ENCODE measurements around the gene RARA. TPM values are rescaled to one million over a fixed set of nuclear protein-coding genes. Genes with fewer than 3 reads are reported as not detected.

RARA gene
- total RNA-seq, 1 experiment from 2014 or later = 12.2 TPM

- Mint-ChIP-seq H3K27ac (ENCODE audit: low read depth, unreplicated experiment) (no peak overlapping the region), H3K4me3 (ENCODE audit: unreplicated experiment) (no peak overlapping the region), H3K4me1 (ENCODE audit: insufficient read depth, unreplicated experiment) (peaks cover 61% of the 10 kb centered on the region), H3K36me3 (ENCODE audit: insufficient read depth, unreplicated experiment) (peaks cover 15% of the 10 kb centered on the region), H3K9me3 (ENCODE audit: unreplicated experiment) (no peaks in the 10 kb centered on the region), H3K27me3 (ENCODE audit: insufficient read depth, unreplicated experiment) (no peaks in the 10 kb centered on the region)
- intact Hi-C loops (cut with micrococcal nuclease) = no loop called here
- POLR2A ChIA-PET = interaction anchor here (1.2 to 1.4 kb wide), 2 partner anchors 8 to 23 kb away, joined by 3 to 4 read pairs; no protein-coding TSS in a partner anchor
- no peak for TF ChIP-seq CTCF (IDR thresholded peaks at IDR 0.05; ENCODE audit: unreplicated experiment)
- no peak for DNase-seq (ENCODE audit: unreplicated experiment)
- no TSS peak for BruUV-seq (replicated peaks)
- CTCF ChIA-PET = interaction anchor here (0.6 to 1.6 kb wide), 2 partner anchors 8 to 32 kb away, joined by 3 read pairs; no protein-coding TSS in a partner anchor
Measured at GRCh38 chr17:40326832-40327199, 17.8 kb downstream of the RARA start.

- no peak for TF ChIP-seq CTCF (IDR thresholded peaks at IDR 0.05; ENCODE audit: unreplicated experiment)
Measured at GRCh38 chr17:40327244-40327729, 18.3 kb downstream of the RARA start.

GRCh38 chr17:40327735-40328385 is 18.9 kb downstream of the RARA start:
- intact Hi-C loops (cut with micrococcal nuclease) = no loop called here
- DNase-seq (ENCODE audit: unreplicated experiment) = no peak
- Mint-ChIP-seq H3K27me3 (ENCODE audit: insufficient read depth, unreplicated experiment) (no peaks in the 10 kb centered on the region), H3K27ac (ENCODE audit: low read depth, unreplicated experiment) (peak overlapping the region; percentile 64), H3K9me3 (ENCODE audit: unreplicated experiment) (no peaks in the 10 kb centered on the region), H3K36me3 (ENCODE audit: insufficient read depth, unreplicated experiment) (peaks cover 15% of the 10 kb centered on the region), H3K4me1 (ENCODE audit: insufficient read depth, unreplicated experiment) (peaks cover 56% of the 10 kb centered on the region), H3K4me3 (ENCODE audit: unreplicated experiment) (no peak overlapping the region)
- no TSS peak for BruUV-seq (replicated peaks)
- TF ChIP-seq CTCF (IDR thresholded peaks at IDR 0.05; ENCODE audit: unreplicated experiment) = no peak
- POLR2A ChIA-PET = interaction anchor here (1.1 to 1.4 kb wide), 4 partner anchors 9 to 22 kb away, joined by 3 to 7 read pairs (median 4); no protein-coding TSS in a partner anchor
- CTCF ChIA-PET = interaction anchor here (0.8 to 1.6 kb wide), 3 partner anchors 9 to 27 kb away, joined by 3 to 4 read pairs (median 3); no protein-coding TSS in a partner anchor

More at GRCh38 chr17:40327244-40327729, 18.3 kb downstream of the RARA start:
- Mint-ChIP-seq H3K4me3 (ENCODE audit: unreplicated experiment) (no peak overlapping the region), H3K27ac (ENCODE audit: low read depth, unreplicated experiment) (peak overlapping the region; percentile 64), H3K9me3 (ENCODE audit: unreplicated experiment) (no peaks in the 10 kb centered on the region), H3K27me3 (ENCODE audit: insufficient read depth, unreplicated experiment) (no peaks in the 10 kb centered on the region), H3K36me3 (ENCODE audit: insufficient read depth, unreplicated experiment) (peaks cover 15% of the 10 kb centered on the region), H3K4me1 (ENCODE audit: insufficient read depth, unreplicated experiment) (peaks cover 56% of the 10 kb centered on the region)
- no peak for DNase-seq (ENCODE audit: unreplicated experiment)
- BruUV-seq (replicated peaks) = no TSS peak
- CTCF ChIA-PET = interaction anchor here (0.6 to 1.6 kb wide), 3 partner anchors 8 to 31 kb away, joined by 3 to 4 read pairs (median 3); no protein-coding TSS in a partner anchor
- intact Hi-C loops (cut with micrococcal nuclease) = no loop called here
- POLR2A ChIA-PET = interaction anchor here (1.1 to 1.4 kb wide), 4 partner anchors 9 to 23 kb away, joined by 3 to 7 read pairs (median 4); no protein-coding TSS in a partner anchor

GRCh38 chr17:40328386-40328766 is 19.4 kb downstream of the RARA start:
- TF ChIP-seq CTCF (IDR thresholded peaks at IDR 0.05; ENCODE audit: unreplicated experiment) = no peak
- CTCF ChIA-PET = interaction anchor here (0.8 to 1.6 kb wide), 3 partner anchors 9 to 26 kb away, joined by 3 to 4 read pairs (median 3); no protein-coding TSS in a partner anchor
- BruUV-seq (replicated peaks) = no TSS peak
- Mint-ChIP-seq H3K4me3 (ENCODE audit: unreplicated experiment) (no peak overlapping the region), H3K4me1 (ENCODE audit: insufficient read depth, unreplicated experiment) (peaks cover 51% of the 10 kb centered on the region), H3K9me3 (ENCODE audit: unreplicated experiment) (no peaks in the 10 kb centered on the region), H3K36me3 (ENCODE audit: insufficient read depth, unreplicated experiment) (peaks cover 15% of the 10 kb centered on the region), H3K27ac (ENCODE audit: low read depth, unreplicated experiment) (no peak overlapping the region), H3K27me3 (ENCODE audit: insufficient read depth, unreplicated experiment) (no peaks in the 10 kb centered on the region)
- no peak for DNase-seq (ENCODE audit: unreplicated experiment)
- intact Hi-C loops (cut with micrococcal nuclease) = no loop called here
- POLR2A ChIA-PET = interaction anchor here (1.4 kb wide), 1 partner anchor 12 kb away, joined by 7 read pairs; no protein-coding TSS in a partner anchor

Measured in MCF 10A (cell line).